Transverse colon (tissue), 4 donors: ENCODE results near the gene NSD1. TPM values are rescaled to one million over a fixed set of nuclear protein-coding genes. Genes with fewer than 3 reads are reported as not detected.

Experiments used
- DNase-seq: peaks from one replicate; pipeline ENCODE4 v3.0.0-alpha.2; 2019
- H3K27ac ChIP-seq, 4 donors: fragments of 200-600 bp; sonication (generic); 2 replicates each; pipeline ENCODE4 v1.5.1; 2016 to 2018; ENCODE audit warnings: inconsistent platforms in 4 of 4
- H3K27me3 ChIP-seq: fragments of 200-600 bp; sonication (generic); 2 replicates; pipeline ENCODE4 v1.5.1; 2017; ENCODE audit warnings: inconsistent platforms
- H3K36me3 ChIP-seq, 4 donors: fragments of 200-600 bp; sonication (generic); 2 replicates each; pipeline ENCODE4 v1.5.1; 2017 to 2019; ENCODE audit warnings: inconsistent platforms in 4 of 4
- H3K4me1 ChIP-seq, 4 donors: fragments of 200-600 bp; sonication (generic); 2 replicates each; pipeline ENCODE4 v1.5.1; 2017 to 2020; ENCODE audit warnings: inconsistent platforms in 4 of 4
- H3K4me3 ChIP-seq, 4 donors: fragments of 200-600 bp; sonication (generic); 1 replicate in 1 of 4; 2 replicates in 3 of 4; pipeline versions ENCODE4 v1.5.1 to v1.6.1; 2017 to 2019; ENCODE audit warnings: inconsistent platforms in 4 of 4
- H3K9me3 ChIP-seq, 2 donors: fragments of 200-600 bp; sonication (generic); 2 replicates each; pipeline ENCODE4 v1.5.1; 2017 to 2019; ENCODE audit warnings: inconsistent platforms in 2 of 2
- CTCF ChIP-seq, 5 experiments: fragments of 200-600 bp in 3 of 5; fragments of 450-650 bp in 2 of 5; sonication (generic) in 3 of 5; IDR thresholded peaks; 1 replicate in 2 of 5; 2 replicates in 3 of 5; pipeline ENCODE4 v1.5.1; 2016 to 2017; ENCODE audit warnings: antibody characterized with exemption in 5 of 5, inconsistent platforms in 3 of 5, mild to moderate bottlenecking in 2 of 5, moderate library complexity in 1 of 5
- EP300 ChIP-seq: sonication (generic); formaldehyde crosslinking; IDR thresholded peaks from one replicate; pipeline ENCODE4 v1.6.1; 2017; ENCODE audit warnings: antibody characterized with exemption, low read depth
- POLR2A ChIP-seq: fragments of 450-650 bp; IDR thresholded peaks from one replicate; pipeline ENCODE4 v1.6.1; 2016; ENCODE audit warnings: antibody characterized with exemption, mild to moderate bottlenecking, moderate library complexity
- POLR2AphosphoS5 ChIP-seq, 3 donors: sonication (generic); formaldehyde crosslinking; IDR thresholded peaks; one replicate each; pipeline ENCODE4 v1.6.1; 2016; ENCODE audit warnings: antibody characterized with exemption in 3 of 3
- WGBS, 2 donors: methylation state at CpG; one replicate each; pipeline ENCODE4 v1.1.5; 2018; ENCODE audit warnings: low coverage in 1 of 2; 5-methylcytosine and 5-hydroxymethylcytosine counted together
- in situ Hi-C, 4 donors: fragments of 200-750 bp; cut with MboI; loops; one replicate each; pipeline versions ENCODE4 v1.15.0 to v1.15.1; 2017; ENCODE audit warnings: low sequenced_read_pairs in 3 of 4, low pct_ligation_motif_present in 1 of 4, low pct_unique_long_range_greater_than_20kb in 1 of 4
- intact Hi-C: fragments of 100-400 bp; cut with DNase I; formaldehyde crosslinking; loops from one replicate; pipeline ENCODE4 v1.15.1; 2023; ENCODE audit warnings: low total_unique reads
- total RNA-seq, 4 donors: library from RNA; depleted of rRNA; stranded (reverse); fragments of >200 nt; gene quantifications; one replicate each; pipeline ENCODE4 v1.1.0, GENCODE V29; 2016

NSD1 gene
- total RNA-seq, 4 donors from 2014 or later, result 32.6 to 84.9 (median 60.7) TPM

DNA sequence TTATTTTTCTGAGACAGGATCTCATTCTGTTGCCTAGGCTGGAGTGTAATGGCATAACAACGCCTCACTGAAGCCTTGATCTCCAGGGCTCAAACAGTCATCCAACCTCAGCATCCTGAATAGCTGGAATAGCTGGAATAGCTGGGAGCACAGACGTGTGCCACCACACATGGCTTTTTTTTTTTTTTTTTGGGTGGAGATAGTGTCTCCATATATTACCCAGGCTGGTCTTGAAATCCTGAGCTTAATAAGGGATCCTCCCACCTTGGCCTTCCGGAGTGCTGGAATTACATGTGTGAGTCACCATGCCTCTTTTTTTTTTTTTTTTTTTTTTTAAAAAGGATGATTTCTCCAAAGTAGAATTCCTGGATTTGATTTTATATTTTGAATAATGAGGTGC is 60.7 kb downstream of the NSD1 start:
- Histone ChIP-seq H3K36me3 (peaks cover 0 to 38% (median 12%) of the 10 kb centered on the region in 4 donors), H3K27me3 (no peaks in the 10 kb centered on the region), H3K4me1 (no peaks in the 10 kb centered on the region), H3K27ac (no peak overlapping the region), H3K4me3 (no peak overlapping the region), H3K9me3 (no peaks in the 10 kb centered on the region)
- 57 to 62% methylated on average over 3 of the region's 3 CpGs for WGBS, 2 donors
- TF ChIP-seq CTCF (IDR thresholded peaks at IDR 0.05) (no peak), EP300 (no peak), POLR2AphosphoS5 (IDR thresholded peaks at IDR 0.05) (no peak), POLR2A (no peak)
- in situ Hi-C loops, result no loop called here
- intact Hi-C loops, result no loop called here
- DNase-seq, result no peak

DNA sequence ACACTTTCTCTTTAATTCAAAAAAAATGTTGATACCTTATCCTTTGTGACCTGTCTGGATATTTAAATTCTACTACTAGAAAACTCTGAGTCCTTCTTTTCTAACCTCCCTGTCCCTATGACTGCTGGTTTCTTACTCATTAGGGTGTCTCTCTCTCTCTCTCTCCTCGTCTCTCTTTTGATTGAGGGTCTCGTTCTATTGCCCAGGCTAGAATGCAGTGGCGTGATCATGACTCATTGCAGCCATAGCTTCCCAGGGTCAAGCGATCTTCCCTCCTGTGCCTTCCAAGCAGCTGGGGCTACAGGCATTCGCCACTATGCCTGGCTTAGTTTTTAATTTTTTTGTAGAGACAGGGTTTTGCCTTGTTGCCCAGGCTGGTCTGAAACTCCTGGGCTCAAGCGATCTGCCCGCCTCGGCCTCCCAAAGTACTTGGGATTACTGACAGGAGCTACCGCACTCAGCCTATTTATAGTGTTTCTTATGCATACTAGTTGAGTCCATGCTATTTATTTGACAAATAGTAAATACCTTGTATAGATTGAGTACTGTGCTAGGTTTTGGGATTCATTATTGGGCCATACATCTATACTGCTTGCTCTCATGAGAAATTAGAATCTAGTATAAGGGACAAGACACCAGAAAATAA is 61.9 kb downstream of the NSD1 start:
- peaks cover 0 to 47% (median 12%) of the 10 kb centered on the region in 4 donors for H3K36me3 ChIP-seq
- DNase-seq, result no peak
- WGBS, 2 donors, result 93 to 96% methylated on average over 5 to 9 of the region's 9 CpGs
- no peaks in the 10 kb centered on the region for H3K9me3 ChIP-seq
- H3K4me1 ChIP-seq, result no peaks in the 10 kb centered on the region
- H3K27ac ChIP-seq, result no peak overlapping the region
- no peak overlapping the region for H3K4me3 ChIP-seq
- H3K27me3 ChIP-seq, result no peaks in the 10 kb centered on the region
- in situ Hi-C loops (no loop called here), intact Hi-C loops (no loop called here)
- TF ChIP-seq POLR2A, result no peak
- no peak for TF ChIP-seq CTCF (IDR thresholded peaks at IDR 0.05)
- TF ChIP-seq POLR2AphosphoS5 (IDR thresholded peaks at IDR 0.05), result no peak
- no peak for TF ChIP-seq EP300

DNA sequence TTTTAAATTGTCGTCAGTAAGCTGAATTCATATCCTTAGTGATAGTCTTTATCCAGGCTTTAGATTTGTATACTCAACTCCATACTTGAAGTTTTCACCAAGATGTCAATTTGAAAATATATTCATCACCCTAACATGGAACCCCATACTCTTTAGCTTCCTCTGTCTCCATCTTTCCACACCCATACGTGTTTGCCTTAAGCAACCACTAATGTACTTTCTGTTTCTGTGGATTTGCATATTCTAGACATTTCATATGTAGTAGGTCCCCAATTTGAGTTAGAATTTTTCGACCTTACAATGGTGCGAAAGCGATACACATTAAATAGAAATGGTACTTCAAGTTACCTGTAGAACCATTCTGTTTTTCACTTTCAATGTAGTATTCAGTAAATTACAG is 65.2 kb downstream of the NSD1 start:
- no peaks in the 10 kb centered on the region for H3K27me3 ChIP-seq
- no peak overlapping the region for H3K4me3 ChIP-seq
- H3K36me3 ChIP-seq, result peaks cover 0 to 56% (median 10%) of the 10 kb centered on the region in 4 donors
- TF ChIP-seq EP300 (no peak), CTCF (IDR thresholded peaks at IDR 0.05) (no peak), POLR2A (no peak), POLR2AphosphoS5 (IDR thresholded peaks at IDR 0.05) (no peak)
- no peaks in the 10 kb centered on the region for H3K9me3 ChIP-seq
- H3K27ac ChIP-seq, result no peak overlapping the region
- in situ Hi-C loops (no loop called here), intact Hi-C loops (no loop called here)
- WGBS, 2 donors, result 78 to 87% methylated on average over 5 of the region's 5 CpGs
- DNase-seq, result no peak
- H3K4me1 ChIP-seq, result no peaks in the 10 kb centered on the region

- no peak overlapping the region for H3K27ac ChIP-seq
- DNase-seq, result no peak
- no peak overlapping the region for H3K4me3 ChIP-seq
- in situ Hi-C loops, result no loop called here
- no peaks in the 10 kb centered on the region for H3K27me3 ChIP-seq
- H3K36me3 ChIP-seq, result peaks cover 0 to 82% (median 26%) of the 10 kb centered on the region in 4 donors
- no peaks in the 10 kb centered on the region for H3K9me3 ChIP-seq
- no peak for TF ChIP-seq POLR2A
- TF ChIP-seq CTCF (IDR thresholded peaks at IDR 0.05), result no peak
- TF ChIP-seq POLR2AphosphoS5 (IDR thresholded peaks at IDR 0.05), result no peak
- TF ChIP-seq EP300, result no peak
- intact Hi-C loops, result no loop called here
- WGBS, 2 donors, result 91 to 97% methylated on average over 9 of the region's 9 CpGs
- H3K4me1 ChIP-seq, result no peaks in the 10 kb centered on the region
Measured at GRCh38 chr5:177204281-177204680, 70.7 kb downstream of the NSD1 start.
